Measurements from ENCODE around the gene ANO10.
"Not testable (repeated sequence)": the region's sequence is repeated elsewhere in the genome, so short reads cannot be mapped to it uniquely, and the experiment has no call there.

The ANO10 gene, protein sequence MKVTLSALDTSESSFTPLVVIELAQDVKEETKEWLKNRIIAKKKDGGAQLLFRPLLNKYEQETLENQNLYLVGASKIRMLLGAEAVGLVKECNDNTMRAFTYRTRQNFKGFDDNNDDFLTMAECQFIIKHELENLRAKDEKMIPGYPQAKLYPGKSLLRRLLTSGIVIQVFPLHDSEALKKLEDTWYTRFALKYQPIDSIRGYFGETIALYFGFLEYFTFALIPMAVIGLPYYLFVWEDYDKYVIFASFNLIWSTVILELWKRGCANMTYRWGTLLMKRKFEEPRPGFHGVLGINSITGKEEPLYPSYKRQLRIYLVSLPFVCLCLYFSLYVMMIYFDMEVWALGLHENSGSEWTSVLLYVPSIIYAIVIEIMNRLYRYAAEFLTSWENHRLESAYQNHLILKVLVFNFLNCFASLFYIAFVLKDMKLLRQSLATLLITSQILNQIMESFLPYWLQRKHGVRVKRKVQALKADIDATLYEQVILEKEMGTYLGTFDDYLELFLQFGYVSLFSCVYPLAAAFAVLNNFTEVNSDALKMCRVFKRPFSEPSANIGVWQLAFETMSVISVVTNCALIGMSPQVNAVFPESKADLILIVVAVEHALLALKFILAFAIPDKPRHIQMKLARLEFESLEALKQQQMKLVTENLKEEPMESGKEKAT

DNA sequence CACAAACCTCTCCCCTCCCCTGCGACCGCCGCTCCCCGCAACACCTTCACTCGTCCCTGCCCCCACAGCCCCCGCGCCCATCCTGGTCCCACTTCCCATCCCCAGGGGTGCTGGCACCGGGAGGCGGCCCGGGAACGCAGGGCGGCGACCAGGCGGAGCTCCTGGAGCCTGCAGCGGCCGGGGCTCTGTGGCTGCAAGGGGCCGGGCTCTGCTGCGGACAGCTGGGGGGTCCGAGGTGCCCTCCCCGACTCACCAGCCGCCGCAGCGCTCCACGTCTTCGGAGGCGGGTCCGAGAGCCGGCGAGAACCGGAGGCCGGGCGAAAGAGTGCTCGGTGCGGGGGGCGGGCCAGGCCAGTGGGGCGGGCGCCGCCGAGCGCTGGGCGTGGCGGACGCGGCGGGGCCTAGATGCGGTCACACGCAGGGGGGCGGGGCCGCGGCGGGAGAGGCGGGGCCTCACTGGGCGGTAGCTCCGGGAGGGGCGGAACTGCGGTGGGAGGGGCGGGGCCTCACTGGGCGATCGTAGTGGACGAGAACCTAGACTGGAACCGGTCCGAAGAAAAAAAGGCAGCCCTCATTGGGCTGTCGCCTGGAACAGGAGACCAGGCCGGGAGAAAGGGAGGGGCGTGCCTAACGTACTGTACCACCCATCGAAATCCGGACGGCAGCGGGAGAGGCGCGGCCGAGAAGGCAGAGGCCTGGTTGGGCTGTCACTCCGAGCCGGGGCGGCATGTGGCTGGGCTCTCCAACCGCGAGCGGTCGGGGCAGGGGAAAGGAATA, at the start of gene ANO10:
Gene ANO10 (minus strand): TSS at position 356 of the 777 bp plus-strand sequence. CDS start 16,159 bp downstream, outside the sequence.
- peak; percentile 99 for DNase-seq

DNA sequence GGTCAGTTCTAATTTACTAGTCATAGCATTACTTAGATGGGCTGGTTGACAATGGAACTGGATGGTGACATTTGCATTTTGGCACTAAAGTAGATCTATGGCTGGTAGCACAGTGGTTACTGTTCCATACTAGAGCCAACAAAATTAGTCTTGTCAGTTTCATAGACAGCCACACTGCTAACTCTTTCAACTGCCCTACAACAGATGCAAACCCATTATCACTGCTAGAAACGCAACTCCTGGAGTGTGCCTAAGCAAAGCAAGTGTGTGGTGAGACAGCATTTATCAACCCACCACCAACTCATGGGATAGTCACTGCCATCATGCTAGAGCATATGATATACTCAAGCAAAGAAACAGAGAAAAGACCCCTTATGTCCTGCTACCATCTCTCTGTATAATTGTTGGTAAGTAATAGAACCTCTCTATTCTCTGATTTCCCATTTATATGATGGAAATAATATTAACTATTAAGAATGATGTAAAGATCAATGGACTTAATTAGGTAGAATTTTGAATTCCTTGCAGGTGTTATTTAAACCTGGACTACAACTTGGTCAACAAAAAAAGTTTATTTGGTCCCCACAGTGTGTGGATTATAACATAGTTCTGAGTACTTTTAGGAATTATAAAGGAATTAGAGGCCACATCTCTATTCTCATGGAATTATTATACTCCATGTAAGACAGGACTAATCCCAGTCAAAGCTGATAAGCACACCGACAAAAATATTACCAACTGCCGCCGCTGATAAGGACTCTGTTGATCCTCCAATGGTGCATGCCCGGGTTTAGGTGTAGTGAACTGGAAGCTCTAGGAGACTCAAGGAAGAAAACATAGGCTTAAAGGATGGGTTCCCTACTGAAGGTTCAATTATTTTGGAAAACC, 49.1 kb upstream of the ANO10 start:
- no peak for DNase-seq

DNA sequence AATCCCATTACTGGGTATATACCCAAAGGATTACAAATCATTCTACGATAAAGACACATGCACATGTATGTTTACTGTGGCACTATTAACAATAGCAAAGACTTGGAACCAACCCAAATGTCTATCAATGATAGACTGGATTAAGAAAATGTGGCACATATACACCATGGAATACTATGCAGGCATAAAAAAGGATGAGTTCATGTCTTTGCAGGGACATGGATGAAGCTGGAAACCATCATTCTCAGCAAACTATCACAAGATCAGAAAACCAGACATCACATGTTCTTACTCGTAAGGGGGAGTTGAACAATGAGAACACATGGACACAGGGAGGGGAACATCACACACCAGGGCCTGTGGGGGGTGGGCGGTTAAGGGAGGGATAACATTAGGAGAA, 43.2 kb upstream of the ANO10 start:
- not testable (repeated sequence) for DNase-seq

DNA sequence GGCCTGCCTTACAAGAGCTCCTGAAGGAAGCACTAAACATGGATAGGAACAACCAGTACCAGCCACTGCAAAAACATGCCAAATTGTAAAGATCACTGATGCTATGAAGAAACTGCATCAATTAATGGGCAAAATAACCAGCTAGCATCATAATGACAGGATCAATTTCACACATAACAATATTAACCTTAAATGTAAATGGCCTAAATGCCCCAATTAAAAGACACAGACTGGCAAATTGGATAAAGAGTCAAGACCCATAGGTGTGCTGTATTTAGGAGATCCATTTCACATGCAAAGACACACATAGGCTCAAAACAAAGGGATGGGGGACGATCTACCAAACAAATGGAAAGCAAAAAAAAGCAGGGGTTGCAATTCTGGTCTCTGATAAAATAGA, 39.6 kb upstream of the ANO10 start:
- DNase-seq, result not testable (repeated sequence)

DNA sequence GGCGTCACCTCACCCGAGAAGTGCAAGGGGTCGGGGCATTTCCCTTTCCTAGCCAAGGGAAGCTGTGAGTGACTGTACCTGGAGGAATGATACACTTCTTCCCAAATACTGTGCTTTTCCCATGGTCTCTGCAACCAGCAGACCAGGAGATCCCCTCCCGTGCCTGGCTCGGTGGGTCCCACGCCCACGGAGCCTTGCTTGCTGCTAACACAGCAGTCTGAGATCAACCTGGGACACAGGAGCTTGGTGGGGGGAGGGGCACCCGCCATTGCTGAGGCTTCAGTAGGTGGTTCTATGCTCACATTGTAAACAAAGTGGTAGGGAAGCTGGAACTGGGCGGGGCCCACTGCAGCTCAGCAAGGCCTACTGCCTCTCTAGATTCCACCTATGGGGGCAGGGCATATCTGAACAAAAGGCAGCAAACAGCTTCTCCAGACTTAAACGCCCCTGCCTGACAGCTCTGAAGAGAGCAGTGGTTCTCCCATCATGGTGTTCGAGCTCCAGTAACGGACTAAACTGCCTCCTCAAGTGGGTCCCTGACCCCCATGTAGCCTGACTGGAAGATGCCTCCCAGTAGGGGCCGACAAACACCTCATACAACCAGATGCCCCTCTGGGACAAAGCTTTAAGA, 37.6 kb upstream of the ANO10 start:
- DNase-seq, result no peak

DNA sequence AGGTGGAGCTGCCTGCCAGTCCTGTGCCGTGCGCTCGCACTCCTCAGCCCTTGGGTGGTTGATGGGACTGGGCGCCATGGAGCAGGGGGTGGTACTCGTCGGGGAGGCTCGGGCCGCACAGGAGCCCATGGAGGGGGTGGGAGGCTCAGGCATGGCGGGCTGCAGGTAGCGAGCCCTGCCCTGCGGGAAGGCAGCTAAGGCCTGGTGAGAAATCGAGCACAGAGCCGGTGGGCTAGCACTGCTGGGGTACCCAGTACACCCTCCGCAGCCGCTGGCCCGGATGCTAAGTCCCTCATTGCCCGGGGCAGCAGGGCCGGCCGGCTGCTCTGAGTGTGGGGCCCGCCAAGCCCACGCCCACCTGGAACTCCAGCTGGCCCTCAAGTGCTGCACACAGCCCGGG, 34.6 kb upstream of the ANO10 start:
- not testable (repeated sequence) for DNase-seq

DNA sequence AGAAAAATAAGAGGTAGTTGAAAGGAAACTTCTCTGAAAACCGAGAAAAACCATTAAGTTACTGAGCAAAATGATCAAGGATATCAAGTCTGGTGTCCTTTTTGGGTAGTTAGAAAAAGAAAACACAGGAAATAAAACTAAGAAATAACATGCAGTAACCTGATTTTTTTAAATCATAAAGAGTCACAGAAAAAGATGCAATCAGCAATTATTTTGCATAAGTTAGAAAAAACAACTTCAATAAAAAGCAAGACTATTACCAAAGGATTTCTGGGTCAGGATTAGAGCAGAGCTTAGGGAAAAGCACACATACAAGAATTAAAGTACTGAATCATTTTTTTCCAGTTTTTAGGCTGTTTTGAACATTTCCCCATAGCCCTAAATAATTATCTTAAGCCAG, 28.5 kb upstream of the ANO10 start:
- no peak for DNase-seq

DNA sequence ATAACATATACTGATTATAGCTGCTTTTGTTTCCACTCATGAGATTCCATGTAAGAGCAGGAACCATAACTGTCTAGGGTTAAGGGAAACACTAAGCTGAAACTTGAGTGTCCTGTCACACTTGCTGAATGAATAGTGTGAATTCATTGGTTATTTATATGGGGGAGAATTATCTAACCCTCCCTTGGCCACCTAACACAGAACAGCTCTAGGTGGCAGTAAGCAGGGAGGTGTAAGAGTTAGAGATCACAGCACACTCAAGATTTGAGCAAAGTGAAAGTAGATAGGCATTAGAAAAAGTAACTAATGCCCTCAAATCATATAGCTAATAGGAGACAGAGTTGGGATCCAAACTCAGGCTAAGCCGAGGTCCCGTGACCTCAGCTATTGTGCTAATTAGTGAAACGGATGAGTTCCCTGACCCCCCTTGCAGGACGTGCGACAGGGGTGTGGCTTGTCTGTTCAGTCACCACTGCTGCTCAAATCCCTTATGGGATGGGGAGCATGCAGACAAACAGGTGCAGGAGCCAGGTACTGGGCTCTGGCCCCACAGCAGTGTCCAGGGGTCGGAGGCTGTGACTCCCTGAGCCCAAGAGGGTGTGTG, 27.7 kb upstream of the ANO10 start:
- DNase-seq, result no peak

DNA sequence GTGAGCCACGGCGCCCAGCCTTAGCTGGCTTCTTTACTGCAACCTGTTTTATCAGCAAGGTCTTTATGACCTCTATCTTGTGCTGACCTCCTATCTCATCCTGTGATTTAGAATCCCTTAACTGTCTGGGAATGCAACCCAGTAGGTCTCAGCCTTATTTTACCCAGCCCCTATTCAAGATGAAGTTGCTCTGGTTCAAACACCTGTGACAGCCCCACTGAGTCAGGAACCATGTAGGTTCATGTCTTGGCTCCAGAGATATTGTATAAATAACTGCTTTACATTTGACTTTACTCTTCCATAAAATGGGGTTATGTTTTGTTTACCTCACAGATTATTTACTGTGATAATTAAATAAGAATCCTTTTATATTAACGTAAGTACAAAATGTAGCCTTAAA, 27.1 kb upstream of the ANO10 start:
- DNase-seq, result no peak

DNA sequence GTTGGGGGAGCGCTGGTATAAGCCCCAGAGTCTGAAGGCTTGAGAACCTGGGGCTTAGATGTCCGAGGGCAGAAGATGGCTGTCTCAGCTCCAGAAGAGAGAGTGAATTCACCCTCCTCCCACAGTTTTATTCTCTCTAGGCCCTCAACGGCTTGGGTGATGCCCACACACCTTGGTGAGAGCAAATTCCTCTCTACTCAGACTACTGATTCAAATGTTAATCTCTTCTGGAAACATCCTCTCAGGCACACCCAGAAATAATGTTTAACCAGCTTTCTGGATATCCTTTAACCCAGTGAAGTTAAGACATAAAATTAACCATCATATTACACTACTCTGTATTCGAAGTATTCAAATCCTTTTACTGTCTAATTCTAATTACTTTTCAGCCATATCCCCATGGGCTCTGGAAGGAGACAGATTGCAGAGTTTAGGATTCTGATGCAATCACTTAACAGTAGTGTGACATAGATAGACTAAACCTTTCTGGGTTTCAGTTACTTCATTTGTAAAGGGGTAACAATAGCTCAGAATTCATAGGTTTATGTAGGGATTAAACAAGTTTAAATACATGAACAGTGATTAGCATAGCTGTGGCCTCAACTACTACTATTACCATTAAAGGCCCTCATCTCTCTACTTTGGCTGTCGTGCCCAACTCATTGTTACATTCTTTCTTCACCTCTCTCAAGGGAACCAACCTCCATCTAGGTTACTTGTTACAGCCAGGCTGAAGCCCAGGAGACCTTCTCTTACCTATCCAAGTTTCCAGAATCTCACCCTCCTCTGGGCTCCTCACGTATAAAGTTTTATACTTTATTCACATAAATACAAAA, 25.7 kb upstream of the ANO10 start:
- no peak for DNase-seq

DNA sequence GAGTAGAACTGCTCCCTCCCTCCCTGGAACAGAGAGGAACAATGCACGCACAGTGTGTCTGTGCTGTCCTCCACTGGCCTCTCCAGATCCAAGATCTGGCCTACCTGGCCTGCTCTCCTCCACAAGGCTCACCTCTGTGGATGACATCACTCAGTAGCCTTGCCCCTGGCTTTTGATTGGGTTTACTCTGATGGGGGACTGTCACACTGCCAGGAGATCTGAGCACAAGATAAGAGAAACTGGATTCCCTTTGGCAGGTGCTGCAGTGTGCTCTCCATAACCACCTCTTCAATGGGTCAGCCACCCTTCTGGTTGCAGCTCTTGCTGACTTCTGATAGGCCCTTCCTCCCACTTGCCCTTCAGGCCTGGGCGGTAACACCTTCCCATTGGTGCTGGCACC, 22.6 kb upstream of the ANO10 start:
- DNase-seq, result no peak

DNA sequence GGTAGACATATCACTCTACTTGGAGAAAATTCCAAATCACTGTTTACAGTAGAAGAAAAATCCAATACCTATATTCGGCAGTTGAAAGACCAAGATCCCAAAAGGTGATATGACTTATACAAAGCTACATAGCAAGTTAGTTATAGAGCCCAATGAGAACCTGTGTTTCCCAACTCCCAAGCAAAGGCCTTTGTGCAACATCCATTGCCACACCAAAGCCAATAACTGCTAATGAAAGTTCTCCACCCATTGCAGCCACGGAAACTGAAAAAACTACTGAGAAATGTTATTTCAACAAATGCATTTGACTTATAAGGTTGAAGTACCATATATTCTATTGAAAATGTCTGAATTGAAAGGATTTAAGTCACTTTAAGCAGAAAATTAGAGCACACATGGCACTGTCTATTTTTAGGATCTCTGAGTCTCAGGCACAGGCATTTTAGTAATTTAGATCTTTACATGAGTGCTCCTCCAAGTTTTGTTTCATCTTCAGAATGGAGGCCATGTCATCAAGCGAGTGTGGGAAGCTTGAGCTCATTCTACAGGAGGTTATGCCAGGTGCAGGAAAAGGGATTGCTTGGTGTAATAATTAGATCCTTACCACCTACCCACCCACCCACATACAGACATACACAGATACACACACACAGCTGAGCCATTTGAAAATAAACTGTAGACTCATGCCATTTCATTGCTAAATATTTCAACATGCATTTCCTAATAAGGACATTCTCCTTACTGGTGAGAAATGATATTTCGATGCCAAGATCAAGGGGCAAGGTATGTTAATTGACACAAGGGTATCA, 19.7 kb upstream of the ANO10 start:
- no peak for DNase-seq

DNA sequence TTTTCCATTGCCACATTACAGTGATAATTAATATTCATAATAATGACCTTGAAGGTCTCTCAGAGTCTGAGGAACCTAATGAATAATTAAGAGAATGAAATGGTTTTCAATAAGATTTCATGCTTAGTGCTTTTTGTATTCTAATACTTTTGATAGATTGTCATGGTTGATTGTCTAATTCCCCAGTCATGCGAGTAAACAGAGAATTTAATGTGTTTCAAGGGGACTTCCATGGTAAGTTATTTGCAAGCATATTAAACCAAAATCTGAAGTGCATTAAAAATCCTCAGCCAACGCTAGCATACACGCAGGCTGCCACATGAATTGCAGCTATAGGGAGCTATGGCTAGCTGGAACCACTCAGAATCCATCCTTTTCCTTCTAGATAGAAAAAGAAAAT, 18.9 kb upstream of the ANO10 start:
- no peak for DNase-seq

DNA sequence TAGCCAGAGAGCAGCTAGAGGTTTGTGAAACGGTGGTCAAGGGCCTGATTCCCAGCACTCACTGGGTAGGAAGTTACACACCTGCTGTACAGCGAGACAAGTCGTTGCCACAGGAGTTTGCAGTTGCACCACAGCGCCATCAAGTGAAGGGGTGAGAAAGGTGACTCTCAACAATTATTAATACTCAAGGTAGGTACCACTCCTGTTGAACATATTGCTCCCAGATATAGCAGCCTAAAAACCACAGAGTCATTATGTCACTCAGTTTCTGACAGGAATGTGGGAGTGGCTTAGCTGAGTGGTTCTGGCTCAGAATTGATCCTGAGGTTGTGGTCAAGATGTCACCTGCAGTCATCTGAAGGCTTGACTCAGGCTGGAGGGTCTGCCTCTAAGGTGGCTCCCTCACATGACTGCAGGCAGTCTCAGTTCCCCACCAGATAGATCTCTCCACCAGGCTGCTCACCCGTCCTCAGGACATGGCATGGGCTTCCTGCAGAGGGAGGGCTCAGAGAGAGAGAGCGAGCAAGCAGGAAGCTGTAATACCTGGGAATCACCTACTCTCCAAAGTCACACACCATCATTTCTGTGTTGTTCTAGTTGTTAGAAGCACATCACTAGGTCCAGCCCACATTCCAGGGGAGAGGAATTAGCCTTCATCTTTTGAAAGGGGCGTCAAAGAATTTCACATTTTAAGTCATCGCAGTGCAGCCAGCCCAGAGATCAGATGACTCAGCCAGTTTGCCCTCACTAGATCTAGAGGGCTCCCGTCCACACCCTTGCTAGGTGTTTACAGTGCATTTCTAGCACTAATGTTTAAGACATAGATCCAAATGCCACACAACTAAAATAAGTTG, 17.0 kb upstream of the ANO10 start:
- no peak for DNase-seq

DNA sequence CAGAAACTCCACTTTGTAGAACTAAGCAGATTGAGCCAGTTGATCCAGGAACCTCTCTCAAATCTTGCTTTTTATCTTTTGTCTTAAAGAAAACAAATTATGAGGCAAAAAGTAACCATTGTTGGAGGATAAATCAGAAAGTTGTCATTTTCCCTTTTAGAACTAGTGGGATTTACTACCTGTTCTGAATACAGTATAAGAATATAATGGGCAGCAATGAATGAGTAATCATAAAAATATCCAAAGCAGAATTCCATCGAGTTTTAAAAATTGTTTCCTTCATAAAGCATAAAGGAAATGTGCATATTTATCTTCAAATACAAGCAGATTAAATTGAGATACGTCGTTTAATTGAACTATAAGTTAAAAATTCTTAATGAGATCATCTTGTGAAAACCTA, 15.9 kb upstream of the ANO10 start:
- DNase-seq, result no peak

DNA sequence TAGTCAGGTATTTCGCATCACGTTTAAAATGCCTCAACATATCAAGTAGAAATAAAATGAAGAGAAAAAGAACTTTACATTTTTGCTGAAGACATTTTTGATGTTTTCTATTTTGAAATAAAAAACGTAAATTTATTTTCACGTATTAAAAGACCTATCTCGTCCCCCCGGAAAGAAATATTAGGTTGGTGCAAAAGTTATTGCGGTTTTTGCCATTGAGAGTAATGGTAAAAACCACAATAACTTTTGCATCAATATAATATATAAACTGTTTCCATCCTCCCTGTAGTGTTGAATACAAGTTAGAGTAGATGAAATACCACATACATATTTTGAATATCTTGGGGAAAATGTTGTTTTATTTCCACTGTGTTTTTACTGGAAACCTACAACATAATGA, 11.2 kb upstream of the ANO10 start:
- DNase-seq, result no peak

DNA sequence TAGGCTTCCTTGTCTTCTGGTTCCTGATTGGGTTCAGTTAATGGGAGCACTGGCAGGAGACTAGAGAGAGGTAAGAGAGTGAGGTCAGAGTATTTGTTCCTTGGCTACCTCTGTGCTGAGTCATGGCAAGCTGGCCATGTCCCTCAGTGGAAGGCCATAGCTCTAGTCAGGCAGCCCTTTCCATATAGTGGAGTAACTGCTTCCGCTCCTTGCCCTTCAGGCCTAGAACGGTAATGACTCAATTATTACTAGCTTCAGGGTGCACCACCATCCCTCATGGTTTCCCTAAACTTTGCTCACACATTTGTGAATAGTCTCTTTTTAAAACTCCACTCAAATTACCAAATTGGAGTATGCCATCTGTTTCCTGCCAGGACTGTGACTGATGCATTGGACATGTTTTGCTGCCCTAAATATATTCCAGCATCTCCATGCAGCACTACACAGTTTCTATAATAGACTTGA, 10.5 kb upstream of the ANO10 start:
- DNase-seq, result no peak

DNA sequence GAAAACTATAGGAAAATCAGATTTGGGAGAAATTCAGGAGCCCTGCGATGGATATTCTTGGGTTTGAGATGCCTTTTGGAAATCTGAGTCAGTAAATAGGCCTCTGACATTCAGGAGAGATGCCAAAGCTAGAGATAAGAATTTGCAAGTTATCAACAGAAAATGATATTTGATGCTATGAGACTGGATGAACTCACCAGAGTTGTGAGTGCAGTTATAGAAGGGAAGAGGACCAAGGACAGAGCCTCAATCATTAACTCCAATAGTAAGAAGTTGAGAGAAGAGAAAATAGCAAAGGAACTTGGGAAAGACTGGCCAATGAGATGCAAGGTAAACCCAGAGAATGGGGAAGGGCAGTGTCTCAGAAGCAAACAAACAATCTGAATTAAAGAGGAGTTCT, 7.9 kb upstream of the ANO10 start:
- no peak for DNase-seq

DNA sequence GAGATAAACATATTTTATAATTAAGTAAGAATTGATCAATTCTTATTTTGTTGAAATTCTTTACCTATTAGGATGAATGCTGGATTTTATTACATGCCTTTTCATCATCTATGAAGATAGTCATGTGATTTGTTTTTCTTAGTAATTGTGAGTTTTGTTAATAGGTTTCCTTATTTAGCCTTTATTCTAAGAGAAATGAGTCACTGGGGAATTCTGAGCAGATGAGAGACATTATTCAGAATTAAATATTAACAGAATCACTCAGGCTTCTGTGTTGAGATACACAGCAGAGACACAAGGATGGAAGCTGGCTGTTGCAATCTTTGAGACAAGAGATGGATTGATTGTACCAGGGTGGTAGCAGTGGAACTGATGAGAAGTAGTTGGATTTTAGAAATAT, 7.4 kb upstream of the ANO10 start:
- no peak for DNase-seq
